Testis (tissue), 2 donors: ENCODE measurements around the gene SND1.

ENCODE experiments used
- POLR2A ChIP-seq: fragments of 450-650 bp; IDR thresholded peaks from one replicate; pipeline ENCODE4 v1.6.1; 2017; ENCODE audit warnings: antibody characterized with exemption, mild to moderate bottlenecking, moderate library complexity
- TF ChIP-seq, protein P1 (sequence below), 3 experiments: fragments of 450-650 bp in 2 of 3; fragments of 200-600 bp in 1 of 3; sonication (generic) in 1 of 3; IDR thresholded peaks; one replicate each; pipeline ENCODE4 v1.5.1; 2016 to 2019; ENCODE audit warnings: antibody characterized with exemption in 3 of 3, mild to moderate bottlenecking in 2 of 3, moderate library complexity in 1 of 3

DNA sequence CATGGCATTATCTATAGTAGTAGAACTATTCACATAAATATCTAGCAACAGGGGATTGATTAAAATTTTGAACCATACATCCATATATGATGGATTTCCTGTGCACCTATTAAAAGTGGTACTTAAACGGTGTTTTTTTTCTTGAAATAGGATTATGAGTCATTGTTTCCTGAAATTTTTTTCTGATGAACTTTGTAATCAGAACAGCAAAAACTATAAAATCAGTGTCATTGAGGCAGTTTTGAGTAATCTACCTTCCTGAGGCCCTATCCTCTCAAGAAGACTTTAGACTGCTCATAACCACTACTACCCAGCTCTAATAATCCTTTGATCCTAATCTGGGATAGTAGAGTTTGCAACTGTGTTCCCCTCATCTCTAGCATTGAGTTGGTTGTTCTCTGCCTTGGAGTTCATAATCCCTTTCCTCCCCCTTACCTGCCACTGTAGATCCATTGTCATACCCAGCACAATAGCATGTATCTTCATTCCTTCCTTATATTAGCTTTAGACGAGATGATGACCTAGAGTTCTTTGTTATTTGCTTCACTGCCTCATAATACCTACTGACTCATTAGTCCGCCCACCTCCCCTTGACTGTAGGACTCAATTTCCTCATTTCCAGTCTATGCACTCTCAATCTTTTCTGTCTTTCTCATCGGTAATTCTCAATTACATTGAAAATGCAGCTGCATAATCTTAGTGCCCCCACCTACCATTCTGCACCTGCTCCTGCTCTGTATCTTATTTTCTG lies 245.9 kb downstream of the SND1 start:
- TF ChIP-seq, protein P1, sequence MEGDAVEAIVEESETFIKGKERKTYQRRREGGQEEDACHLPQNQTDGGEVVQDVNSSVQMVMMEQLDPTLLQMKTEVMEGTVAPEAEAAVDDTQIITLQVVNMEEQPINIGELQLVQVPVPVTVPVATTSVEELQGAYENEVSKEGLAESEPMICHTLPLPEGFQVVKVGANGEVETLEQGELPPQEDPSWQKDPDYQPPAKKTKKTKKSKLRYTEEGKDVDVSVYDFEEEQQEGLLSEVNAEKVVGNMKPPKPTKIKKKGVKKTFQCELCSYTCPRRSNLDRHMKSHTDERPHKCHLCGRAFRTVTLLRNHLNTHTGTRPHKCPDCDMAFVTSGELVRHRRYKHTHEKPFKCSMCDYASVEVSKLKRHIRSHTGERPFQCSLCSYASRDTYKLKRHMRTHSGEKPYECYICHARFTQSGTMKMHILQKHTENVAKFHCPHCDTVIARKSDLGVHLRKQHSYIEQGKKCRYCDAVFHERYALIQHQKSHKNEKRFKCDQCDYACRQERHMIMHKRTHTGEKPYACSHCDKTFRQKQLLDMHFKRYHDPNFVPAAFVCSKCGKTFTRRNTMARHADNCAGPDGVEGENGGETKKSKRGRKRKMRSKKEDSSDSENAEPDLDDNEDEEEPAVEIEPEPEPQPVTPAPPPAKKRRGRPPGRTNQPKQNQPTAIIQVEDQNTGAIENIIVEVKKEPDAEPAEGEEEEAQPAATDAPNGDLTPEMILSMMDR (IDR thresholded peaks at IDR 0.05), result no peak
- TF ChIP-seq POLR2A, result no peak
